ENCODE data around the gene ZNF804B. TPM values are rescaled to one million over a fixed set of nuclear protein-coding genes. Genes with fewer than 3 reads are reported as not detected.

The ZNF804B gene
- total RNA-seq, 4 donors from 2014 or later: not detected

GRCh38 chr7:88951826-88952225 is 192.3 kb downstream of the ZNF804B start:
- Histone ChIP-seq H3K36me3 (no peaks in the 10 kb centered on the region), H3K9me3 (no peaks in the 10 kb centered on the region), H3K4me1 (no peaks in the 10 kb centered on the region), H3K27me3 (no peaks in the 10 kb centered on the region), H3K27ac (no peak overlapping the region), H3K4me3 (no peak overlapping the region)
- DNase-seq: no peak
- intact Hi-C loops (cut with DNase I): no loop called here
- 77 to 87% methylated on average over 1 of the region's 1 CpG for whole genome bisulfite sequencing, 2 donors
- TF ChIP-seq POLR2A (IDR thresholded peaks at IDR 0.05) (no peak), CTCF (IDR thresholded peaks at IDR 0.05) (no peak)

- Histone ChIP-seq H3K27me3 (no peaks in the 10 kb centered on the region), H3K9me3 (no peaks in the 10 kb centered on the region), H3K36me3 (no peaks in the 10 kb centered on the region), H3K27ac (no peak overlapping the region), H3K4me1 (no peaks in the 10 kb centered on the region), H3K4me3 (no peak overlapping the region)
- intact Hi-C loops (cut with DNase I): no loop called here
- TF ChIP-seq POLR2A (IDR thresholded peaks at IDR 0.05) (no peak), CTCF (IDR thresholded peaks at IDR 0.05) (no peak)
- no peak for DNase-seq
These were observed 204.9 kb downstream of the ZNF804B start for GRCh38 chr7:88964418-88964817.

- Histone ChIP-seq H3K27me3 (no peaks in the 10 kb centered on the region), H3K27ac (no peak overlapping the region), H3K9me3 (no peaks in the 10 kb centered on the region), H3K4me1 (no peaks in the 10 kb centered on the region), H3K36me3 (no peaks in the 10 kb centered on the region), H3K4me3 (no peak overlapping the region)
- intact Hi-C loops (cut with DNase I): no loop called here
- WGBS, 2 donors: 47 to 53% methylated on average over 4 of the region's 4 CpGs
- no peak for DNase-seq
- TF ChIP-seq CTCF (IDR thresholded peaks at IDR 0.05) (no peak), POLR2A (IDR thresholded peaks at IDR 0.05) (no peak)
These were observed 205.9 kb downstream of the ZNF804B start for GRCh38 chr7:88965371-88965770.

- TF ChIP-seq POLR2A (IDR thresholded peaks at IDR 0.05) (no peak), CTCF (IDR thresholded peaks at IDR 0.05) (no peak)
- H3K27me3 ChIP-seq: no peaks in the 10 kb centered on the region
- no peaks in the 10 kb centered on the region for H3K9me3 ChIP-seq
- no peak overlapping the region for H3K4me3 ChIP-seq
- no peak for DNase-seq
- intact Hi-C loops (cut with DNase I): no loop called here
- H3K36me3 ChIP-seq: no peaks in the 10 kb centered on the region
- 24 to 38% methylated on average over 3 to 4 of the region's 4 CpGs for WGBS, 2 donors
- no peak overlapping the region for H3K27ac ChIP-seq
- no peaks in the 10 kb centered on the region for H3K4me1 ChIP-seq
These were observed 207.9 kb downstream of the ZNF804B start for GRCh38 chr7:88967432-88967831.

- Histone ChIP-seq H3K36me3 (no peaks in the 10 kb centered on the region), H3K27ac (no peak overlapping the region), H3K4me1 (no peaks in the 10 kb centered on the region), H3K27me3 (no peaks in the 10 kb centered on the region), H3K4me3 (no peak overlapping the region), H3K9me3 (no peaks in the 10 kb centered on the region)
- intact Hi-C loops (cut with DNase I): no loop called here
- no peak for DNase-seq
- WGBS, 2 donors: 50 to 86% methylated on average over 1 of the region's 1 CpG
- TF ChIP-seq POLR2A (IDR thresholded peaks at IDR 0.05) (no peak), CTCF (IDR thresholded peaks at IDR 0.05) (no peak)
These were observed 209.7 kb downstream of the ZNF804B start for GRCh38 chr7:88969167-88969566.

All from esophagus squamous epithelium (tissue), 5 donors.